IPS-18c (cell line): ENCODE data around the gene RPUSD3.

ENCODE experiments used
- H3K4me3 ChIP-seq: 2 replicates; pipeline ENCODE4 v1.7.0; 2013; ENCODE audit warnings: low read depth, mild to moderate bottlenecking, low read length, moderate library complexity; ENCODE audit not compliant: insufficient read depth
- H3K9me3 ChIP-seq: one replicate; pipeline ENCODE4 v1.6.1; 2013; ENCODE audit warnings: mild to moderate bottlenecking, low read length, moderate library complexity; ENCODE audit not compliant: control insufficient read depth, insufficient read depth

The RPUSD3 gene

GRCh38 chr3:9817436-9817835, 26.4 kb downstream of the RPUSD3 start:
- H3K9me3 ChIP-seq, result no peaks in the 10 kb centered on the region
- no peak overlapping the region for H3K4me3 ChIP-seq

- H3K9me3 ChIP-seq, result no peaks in the 10 kb centered on the region
- no peak overlapping the region for H3K4me3 ChIP-seq
These were observed 27.8 kb downstream of the RPUSD3 start for GRCh38 chr3:9815986-9816385.

GRCh38 chr3:9812870-9813483, 30.8 kb downstream of the RPUSD3 start:
- H3K9me3 ChIP-seq, result no peaks in the 10 kb centered on the region

GRCh38 chr3:9810846-9811245, 33.0 kb downstream of the RPUSD3 start:
- peak overlapping the region; percentile 77; the same call in 1 of the 2 replicates for H3K4me3 ChIP-seq

More at GRCh38 chr3:9812870-9813483, 30.8 kb downstream of the RPUSD3 start:
- no peak overlapping the region for H3K4me3 ChIP-seq

GRCh38 chr3:9810433-9810770, 33.4 kb downstream of the RPUSD3 start:
- Histone ChIP-seq H3K9me3 (no peaks in the 10 kb centered on the region), H3K4me3 (peak overlapping the region; percentile 77)

More at GRCh38 chr3:9810846-9811245, 33.0 kb downstream of the RPUSD3 start:
- no peaks in the 10 kb centered on the region for H3K9me3 ChIP-seq

- no peaks in the 10 kb centered on the region for H3K9me3 ChIP-seq
- H3K4me3 ChIP-seq, result peak within 1 kb of the TSS; percentile 77
These were observed 34.0 kb downstream of the RPUSD3 start, which contains the start of gene TTLL3 for GRCh38 chr3:9809615-9810432. Gene TTLL3 (plus strand): TSS chr3:9810262. CDS start chr3:9810662, 400 bp downstream.

- Histone ChIP-seq H3K4me3 (peak overlapping the region; percentile 77; the same call in 1 of the 2 replicates), H3K9me3 (no peaks in the 10 kb centered on the region)
These were observed 34.6 kb downstream of the RPUSD3 start for GRCh38 chr3:9809239-9809614.

- no peak overlapping the region for H3K4me3 ChIP-seq
- H3K9me3 ChIP-seq, result no peaks in the 10 kb centered on the region
These were observed 35.3 kb downstream of the RPUSD3 start for GRCh38 chr3:9808345-9809037.

GRCh38 chr3:9807981-9808344, 35.8 kb downstream of the RPUSD3 start:
- H3K4me3 ChIP-seq, result no peak overlapping the region
- H3K9me3 ChIP-seq, result no peaks in the 10 kb centered on the region

- Histone ChIP-seq H3K4me3 (no peak overlapping the region), H3K9me3 (no peaks in the 10 kb centered on the region)
These were observed 36.9 kb downstream of the RPUSD3 start for GRCh38 chr3:9806688-9807589.

- H3K9me3 ChIP-seq, result no peaks in the 10 kb centered on the region
- H3K4me3 ChIP-seq, result no peak overlapping the region
These were observed 37.7 kb downstream of the RPUSD3 start for GRCh38 chr3:9806137-9806536.

GRCh38 chr3:9804996-9805395, 38.8 kb downstream of the RPUSD3 start:
- Histone ChIP-seq H3K4me3 (no peak overlapping the region), H3K9me3 (no peaks in the 10 kb centered on the region)

GRCh38 chr3:9803494-9803893, 40.3 kb downstream of the RPUSD3 start:
- Histone ChIP-seq H3K4me3 (no peak overlapping the region), H3K9me3 (no peaks in the 10 kb centered on the region)

- H3K9me3 ChIP-seq, result no peaks in the 10 kb centered on the region
These were observed 43.3 kb downstream of the RPUSD3 start for GRCh38 chr3:9800529-9800928.

GRCh38 chr3:9797196-9797945, 46.4 kb downstream of the RPUSD3 start:
- Histone ChIP-seq H3K4me3 (no peak overlapping the region), H3K9me3 (no peaks in the 10 kb centered on the region)

More at GRCh38 chr3:9800529-9800928, 43.3 kb downstream of the RPUSD3 start:
- no peak overlapping the region for H3K4me3 ChIP-seq

GRCh38 chr3:9795207-9795606, 48.6 kb downstream of the RPUSD3 start:
- H3K4me3 ChIP-seq, result no peak overlapping the region
- H3K9me3 ChIP-seq, result no peaks in the 10 kb centered on the region
